Upper lobe of left lung (tissue), 6 donors: ENCODE measurements around the gene MACROD2. TPM values are rescaled to one million over a fixed set of nuclear protein-coding genes. Genes with fewer than 3 reads are reported as not detected.

ENCODE experiments used
- ATAC-seq, 2 donors: fragments of 200-7000 bp; cut with Tn5 transposase; one replicate each; pipeline ENCODE4 v1.9.1; 2022; ENCODE audit warnings: mild to moderate bottlenecking in 2 of 2, moderate library complexity in 2 of 2; ENCODE audit not compliant: low FRiP score in 2 of 2
- DNase-seq, 2 donors: peaks; one replicate each; pipeline ENCODE4 v3.0.0-alpha.2; 2019 to 2020
- H3K27ac ChIP-seq, 4 donors: fragments of 200-600 bp; sonication (generic); one replicate each; pipeline ENCODE4 v1.5.1; 2016 to 2019
- H3K27me3 ChIP-seq, 4 donors: fragments of 200-600 bp; sonication (generic); one replicate each; pipeline ENCODE4 v1.5.1; 2017 to 2019
- H3K36me3 ChIP-seq, 4 donors: fragments of 200-600 bp; sonication (generic); one replicate each; pipeline ENCODE4 v1.5.1; 2016 to 2019
- H3K4me1 ChIP-seq, 4 donors: fragments of 200-600 bp; sonication (generic); one replicate each; pipeline ENCODE4 v1.5.1; 2018 to 2019
- H3K4me3 ChIP-seq, 4 donors: fragments of 200-600 bp; sonication (generic); one replicate each; pipeline ENCODE4 v1.5.1; 2017 to 2019; ENCODE audit warnings: mild to moderate bottlenecking in 2 of 4, moderate library complexity in 1 of 4
- H3K9me3 ChIP-seq, 4 donors: fragments of 200-600 bp; sonication (generic); one replicate each; pipeline ENCODE4 v1.5.1; 2018 to 2019
- EP300 ChIP-seq, 4 donors: sonication (generic); formaldehyde crosslinking; IDR thresholded peaks; one replicate each; pipeline ENCODE4 v1.5.1; 2017; ENCODE audit warnings: antibody characterized with exemption in 4 of 4, control low read depth in 2 of 4
- POLR2A ChIP-seq, 4 donors: fragments of 450-650 bp; IDR thresholded peaks; one replicate each; pipeline ENCODE4 v1.5.1; 2016 to 2017; ENCODE audit warnings: antibody characterized with exemption in 4 of 4, mild to moderate bottlenecking in 2 of 4
- POLR2AphosphoS5 ChIP-seq, 2 donors: sonication (generic); formaldehyde crosslinking; IDR thresholded peaks; one replicate each; pipeline ENCODE4 v1.5.1; 2017; ENCODE audit warnings: antibody characterized with exemption in 2 of 2
- WGBS, 2 donors: methylation state at CpG; one replicate each; pipeline ENCODE4 v1.1.5; 2017 to 2018; 5-methylcytosine and 5-hydroxymethylcytosine counted together
- total RNA-seq, 6 donors: library from RNA; depleted of rRNA in 4 of 6; stranded (reverse); fragments of >200 nt in 4 of 6; gene quantifications; one replicate each; pipeline versions ENCODE4 v1.1.0 to v1.2.1, GENCODE V29; 2016 to 2021
- TF ChIP-seq, protein P1 (sequence below), 6 experiments: fragments of 450-650 bp in 4 of 6; fragments of 200-600 bp in 2 of 6; sonication (generic) in 2 of 6; IDR thresholded peaks; one replicate each; pipeline ENCODE4 v1.5.1; 2016 to 2019; ENCODE audit warnings: antibody characterized with exemption in 6 of 6
- donor health status: DM: no; HTN: no; CAD: no; lungs with moderate emphysema.
- donor health status: DM: no; HTN: yes; CAD: no; lungs with severe emphysema.

Gene MACROD2
- total RNA-seq, 6 donors from 2014 or later: 20.7 to 84.3 (median 36.3) TPM

DNA sequence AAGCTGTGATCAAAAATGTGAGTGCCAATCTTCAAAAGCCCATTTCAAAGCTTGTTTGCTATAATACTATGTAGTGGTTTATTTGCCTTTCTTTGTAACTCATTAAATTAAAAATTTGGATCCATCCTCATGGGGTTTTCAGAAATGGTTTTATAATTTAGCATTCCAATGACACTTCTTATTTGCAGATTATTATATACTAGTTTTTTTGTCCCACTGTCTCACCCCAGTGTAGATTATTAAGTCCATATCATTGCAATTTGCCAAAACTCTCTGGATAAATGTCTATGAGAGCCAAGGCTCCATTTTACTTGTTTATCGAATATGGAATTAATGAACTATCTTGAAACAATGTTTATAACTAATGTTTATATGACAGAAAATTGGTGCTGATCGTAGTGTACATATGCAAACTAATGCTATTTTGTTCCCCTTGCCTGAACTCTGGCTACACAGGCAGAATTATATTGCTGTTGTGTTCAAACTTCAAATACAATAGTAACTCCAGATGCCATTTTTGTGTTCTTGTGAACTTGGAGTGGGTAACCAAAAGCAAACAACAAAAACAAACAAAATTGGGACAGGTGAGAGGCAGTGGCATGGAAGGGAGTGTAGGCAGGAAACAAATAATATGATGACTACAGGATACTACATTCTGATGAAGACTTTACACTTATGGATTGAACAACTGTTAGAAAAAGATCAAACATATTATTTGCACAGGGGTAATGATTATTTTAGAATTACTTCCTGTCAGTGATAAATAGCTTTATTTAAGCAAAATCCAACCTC is 649.2 kb downstream of the MACROD2 start:
- Histone ChIP-seq H3K27ac (no peak overlapping the region), H3K9me3 (peaks cover 0 to 14% (median 0%) of the 10 kb centered on the region in 4 donors), H3K27me3 (no peaks in the 10 kb centered on the region), H3K4me3 (no peak overlapping the region), H3K36me3 (no peaks in the 10 kb centered on the region), H3K4me1 (no peaks in the 10 kb centered on the region)
- ATAC-seq: no peak
- WGBS, 2 donors: 74 to 79% methylated on average over 2 of the region's 2 CpGs
- no peak for DNase-seq
- no peak for TF ChIP-seq EP300 (IDR thresholded peaks at IDR 0.05)
- no peak for TF ChIP-seq POLR2AphosphoS5 (IDR thresholded peaks at IDR 0.05)
- TF ChIP-seq, protein P1, sequence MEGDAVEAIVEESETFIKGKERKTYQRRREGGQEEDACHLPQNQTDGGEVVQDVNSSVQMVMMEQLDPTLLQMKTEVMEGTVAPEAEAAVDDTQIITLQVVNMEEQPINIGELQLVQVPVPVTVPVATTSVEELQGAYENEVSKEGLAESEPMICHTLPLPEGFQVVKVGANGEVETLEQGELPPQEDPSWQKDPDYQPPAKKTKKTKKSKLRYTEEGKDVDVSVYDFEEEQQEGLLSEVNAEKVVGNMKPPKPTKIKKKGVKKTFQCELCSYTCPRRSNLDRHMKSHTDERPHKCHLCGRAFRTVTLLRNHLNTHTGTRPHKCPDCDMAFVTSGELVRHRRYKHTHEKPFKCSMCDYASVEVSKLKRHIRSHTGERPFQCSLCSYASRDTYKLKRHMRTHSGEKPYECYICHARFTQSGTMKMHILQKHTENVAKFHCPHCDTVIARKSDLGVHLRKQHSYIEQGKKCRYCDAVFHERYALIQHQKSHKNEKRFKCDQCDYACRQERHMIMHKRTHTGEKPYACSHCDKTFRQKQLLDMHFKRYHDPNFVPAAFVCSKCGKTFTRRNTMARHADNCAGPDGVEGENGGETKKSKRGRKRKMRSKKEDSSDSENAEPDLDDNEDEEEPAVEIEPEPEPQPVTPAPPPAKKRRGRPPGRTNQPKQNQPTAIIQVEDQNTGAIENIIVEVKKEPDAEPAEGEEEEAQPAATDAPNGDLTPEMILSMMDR (IDR thresholded peaks at IDR 0.05): no peak
- no peak for TF ChIP-seq POLR2A (IDR thresholded peaks at IDR 0.05)

DNA sequence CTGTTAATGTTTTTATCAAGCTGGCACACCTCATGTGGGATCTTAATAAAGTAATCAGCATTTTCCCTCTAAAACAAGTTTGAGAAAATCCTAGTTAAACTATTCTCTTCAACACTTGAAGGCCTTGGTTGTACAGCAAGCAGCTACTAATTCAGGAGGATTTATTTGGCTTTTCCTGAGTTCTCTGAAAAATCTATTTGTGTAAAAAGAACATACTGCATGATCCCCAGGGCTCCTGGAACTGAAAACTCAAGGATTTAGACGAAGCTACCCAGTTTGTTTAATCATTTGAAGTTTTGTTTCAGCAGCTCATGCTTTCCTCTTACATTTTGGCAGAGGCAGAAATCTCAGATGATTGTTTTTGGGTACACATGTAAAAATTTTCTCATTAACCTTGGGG is 651.7 kb downstream of the MACROD2 start:
- WGBS, 2 donors: 43 to 61% methylated on average over 1 of the region's 1 CpG
- Histone ChIP-seq H3K27me3 (no peaks in the 10 kb centered on the region), H3K27ac (no peak overlapping the region), H3K4me3 (no peak overlapping the region), H3K4me1 (no peaks in the 10 kb centered on the region), H3K9me3 (no peaks in the 10 kb centered on the region), H3K36me3 (no peaks in the 10 kb centered on the region)
- DNase-seq (no peak), ATAC-seq (no peak)
- TF ChIP-seq, protein P1 (IDR thresholded peaks at IDR 0.05): no peak
- TF ChIP-seq POLR2AphosphoS5 (IDR thresholded peaks at IDR 0.05) (no peak), EP300 (IDR thresholded peaks at IDR 0.05) (no peak), POLR2A (IDR thresholded peaks at IDR 0.05) (no peak)

DNA sequence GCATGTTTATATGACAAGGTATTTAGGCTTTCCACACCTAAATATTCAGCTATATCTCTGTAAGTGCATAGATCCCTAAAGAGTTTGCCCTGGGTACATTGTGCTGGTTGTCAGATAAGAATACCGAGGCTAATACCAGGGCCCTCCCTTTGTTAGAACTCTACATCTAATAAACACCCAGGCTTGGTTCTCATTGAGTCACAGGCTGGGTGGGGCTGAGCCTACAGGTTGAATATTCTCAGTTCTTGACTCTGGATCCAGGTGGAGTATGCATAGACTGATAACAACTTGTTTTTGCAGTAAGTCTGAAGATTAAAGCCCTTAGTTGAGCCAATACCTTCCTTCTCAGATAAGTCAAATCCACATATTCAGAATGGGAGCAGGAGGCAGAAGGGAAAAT is 654.3 kb downstream of the MACROD2 start:
- no peaks in the 10 kb centered on the region for H3K4me1 ChIP-seq
- 100% methylated on average over 1 of the region's 1 CpG for WGBS, 2 donors
- no peak for DNase-seq
- no peaks in the 10 kb centered on the region for H3K9me3 ChIP-seq
- H3K27me3 ChIP-seq: no peaks in the 10 kb centered on the region
- no peak for TF ChIP-seq POLR2AphosphoS5 (IDR thresholded peaks at IDR 0.05)
- TF ChIP-seq POLR2A (IDR thresholded peaks at IDR 0.05): no peak
- TF ChIP-seq, protein P1 (IDR thresholded peaks at IDR 0.05): no peak
- TF ChIP-seq EP300 (IDR thresholded peaks at IDR 0.05): no peak
- no peaks in the 10 kb centered on the region for H3K36me3 ChIP-seq
- no peak overlapping the region for H3K27ac ChIP-seq
- ATAC-seq: no peak
- H3K4me3 ChIP-seq: no peak overlapping the region

DNA sequence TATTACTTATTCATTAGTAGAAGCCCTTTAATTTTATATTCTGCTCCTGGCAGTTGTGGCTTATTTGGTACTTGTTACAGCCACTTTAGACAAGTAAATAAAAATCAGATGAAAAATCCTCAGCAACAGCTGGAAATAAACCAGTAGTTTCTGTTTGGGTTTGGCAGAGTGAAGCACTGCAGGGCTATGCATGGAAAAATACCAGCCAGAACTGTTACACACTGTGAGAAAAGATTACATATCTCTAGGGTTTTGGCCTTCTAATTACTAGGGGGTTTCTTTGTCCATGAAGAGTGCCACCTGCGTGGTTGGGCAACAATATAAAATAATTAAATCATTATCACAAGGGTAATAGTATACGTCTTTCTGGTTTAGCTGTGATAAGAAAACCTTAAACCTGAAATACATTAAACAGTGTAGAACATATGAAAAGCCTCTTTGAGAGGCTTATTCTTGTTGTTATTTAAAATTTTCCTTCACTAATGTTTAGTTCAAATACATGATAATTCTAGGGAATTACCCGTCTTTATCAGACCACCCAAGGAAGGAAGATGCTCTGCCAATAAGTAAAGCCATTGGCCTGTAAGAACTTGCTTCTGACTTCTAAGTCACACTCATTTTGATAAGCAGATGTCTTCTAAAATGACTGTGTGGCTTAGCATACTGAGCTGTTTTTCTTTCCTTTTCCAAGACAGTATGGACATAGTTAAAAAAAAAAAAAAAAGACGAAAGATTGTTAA is 662.1 kb downstream of the MACROD2 start:
- ATAC-seq (no peak), DNase-seq (no peak)
- no peaks in the 10 kb centered on the region for H3K9me3 ChIP-seq
- 67 to 79% methylated on average over 4 of the region's 4 CpGs for WGBS, 2 donors
- TF ChIP-seq POLR2A (IDR thresholded peaks at IDR 0.05) (no peak), EP300 (IDR thresholded peaks at IDR 0.05) (no peak), POLR2AphosphoS5 (IDR thresholded peaks at IDR 0.05) (no peak)
- TF ChIP-seq, protein P1 (IDR thresholded peaks at IDR 0.05): no peak
- H3K4me3 ChIP-seq: no peak overlapping the region
- H3K27ac ChIP-seq: no peak overlapping the region
- peaks cover 0 to 2% (median 0%) of the 10 kb centered on the region in 4 donors for H3K4me1 ChIP-seq
- no peaks in the 10 kb centered on the region for H3K27me3 ChIP-seq
- no peaks in the 10 kb centered on the region for H3K36me3 ChIP-seq
